Kidney capillary endothelial cell (primary cell): Measurements from ENCODE around the gene MEGF6.

Experiments used
- DNase-seq: peaks from one replicate; pipeline ENCODE4 v3.0.0-alpha.2; 2018; ENCODE audit warnings: low spot score

Gene MEGF6

DNA sequence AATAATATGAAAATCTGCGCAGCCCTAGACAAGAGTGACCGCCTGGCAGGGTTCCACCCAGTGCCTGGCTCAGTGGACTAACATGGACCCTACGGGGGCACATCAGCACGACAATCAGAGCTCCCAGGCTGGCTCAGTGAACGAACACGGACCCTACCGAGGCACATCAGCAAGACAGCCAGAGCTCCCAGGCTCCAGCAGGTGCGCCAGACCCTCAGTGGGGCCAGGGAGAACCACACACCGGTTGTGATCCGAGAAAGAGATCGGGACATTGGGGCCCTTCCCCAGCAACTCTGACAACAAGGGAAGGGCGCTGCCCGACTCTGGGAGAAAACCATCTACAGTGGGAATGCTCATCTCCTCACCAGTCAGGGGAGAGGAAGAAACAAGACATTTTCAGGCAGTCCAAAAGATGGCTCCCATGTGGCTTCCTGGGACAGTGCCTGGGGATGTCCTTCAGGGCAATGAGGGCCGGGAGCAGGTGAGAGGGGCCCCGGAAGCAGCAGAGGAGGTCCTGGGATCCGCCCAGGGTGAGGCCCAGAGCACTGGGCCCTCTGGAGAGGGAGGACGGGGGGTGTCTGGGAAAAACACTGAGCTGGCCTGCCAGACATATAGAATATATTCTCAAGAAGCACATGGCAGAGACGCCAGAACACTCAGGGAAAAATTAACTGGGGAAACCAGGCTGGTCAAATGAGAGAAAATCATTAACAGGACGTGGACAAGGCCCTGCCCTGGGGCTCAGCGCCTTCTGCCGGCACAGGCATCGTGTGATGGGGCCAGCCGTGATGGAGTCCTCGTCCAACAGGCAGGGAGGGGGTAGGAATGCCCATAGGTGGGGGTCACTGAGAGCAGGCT lies 152.0 kb downstream of the MEGF6 start:
- no peak for DNase-seq

DNA sequence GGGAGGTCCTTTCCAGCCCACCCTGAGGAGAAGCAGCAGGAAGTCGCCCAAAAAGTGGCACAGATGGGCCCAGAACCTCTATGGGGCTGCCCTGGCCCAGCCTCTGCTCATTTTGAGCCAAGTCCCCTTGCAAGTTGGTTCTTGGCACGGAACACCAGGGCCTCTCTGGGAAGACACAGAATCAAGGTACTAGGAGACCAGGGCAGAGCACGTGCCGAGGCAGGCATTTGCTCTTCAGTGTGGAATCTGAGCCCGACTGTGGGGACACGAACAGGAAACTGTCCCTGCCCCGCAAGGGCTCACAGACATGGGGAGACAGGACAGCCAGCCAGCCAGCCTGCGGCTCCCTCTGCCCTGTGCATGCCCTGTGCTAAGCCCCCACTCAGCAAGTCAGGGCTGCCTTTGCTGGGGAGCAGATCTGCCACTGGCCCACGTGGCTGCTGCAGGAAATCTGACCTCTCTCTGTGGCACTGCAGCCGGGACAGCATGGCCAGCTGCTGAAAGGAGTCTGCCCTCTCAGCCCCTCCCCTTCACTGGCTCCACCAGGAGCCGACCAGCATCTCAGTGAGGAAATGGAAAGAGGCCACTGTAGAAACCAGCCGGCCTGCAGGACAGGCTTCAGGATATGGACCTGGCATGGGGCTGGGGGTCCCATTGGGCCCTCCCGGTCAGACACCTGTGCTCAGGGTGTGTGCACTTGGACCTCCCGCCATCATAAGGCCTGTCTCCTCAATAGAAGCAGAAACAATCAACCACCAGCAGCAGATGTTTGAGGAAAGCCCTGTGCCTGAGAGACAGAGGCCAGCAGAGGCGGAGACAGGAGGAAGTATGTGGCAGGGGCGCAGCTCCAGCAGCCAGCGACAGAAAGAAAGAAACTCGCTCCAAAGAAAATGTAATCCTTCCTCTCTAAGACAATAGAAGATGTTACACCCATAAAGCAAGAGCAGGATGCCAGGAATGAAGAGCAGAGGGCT lies 153.1 kb downstream of the MEGF6 start:
- DNase-seq, result no peak

GRCh38 chr1:3456964-3457909 lies 154.1 kb downstream of the MEGF6 start:
- no peak for DNase-seq

- no peak for DNase-seq
Measured at GRCh38 chr1:3456449-3456963, 154.8 kb downstream of the MEGF6 start.

DNA sequence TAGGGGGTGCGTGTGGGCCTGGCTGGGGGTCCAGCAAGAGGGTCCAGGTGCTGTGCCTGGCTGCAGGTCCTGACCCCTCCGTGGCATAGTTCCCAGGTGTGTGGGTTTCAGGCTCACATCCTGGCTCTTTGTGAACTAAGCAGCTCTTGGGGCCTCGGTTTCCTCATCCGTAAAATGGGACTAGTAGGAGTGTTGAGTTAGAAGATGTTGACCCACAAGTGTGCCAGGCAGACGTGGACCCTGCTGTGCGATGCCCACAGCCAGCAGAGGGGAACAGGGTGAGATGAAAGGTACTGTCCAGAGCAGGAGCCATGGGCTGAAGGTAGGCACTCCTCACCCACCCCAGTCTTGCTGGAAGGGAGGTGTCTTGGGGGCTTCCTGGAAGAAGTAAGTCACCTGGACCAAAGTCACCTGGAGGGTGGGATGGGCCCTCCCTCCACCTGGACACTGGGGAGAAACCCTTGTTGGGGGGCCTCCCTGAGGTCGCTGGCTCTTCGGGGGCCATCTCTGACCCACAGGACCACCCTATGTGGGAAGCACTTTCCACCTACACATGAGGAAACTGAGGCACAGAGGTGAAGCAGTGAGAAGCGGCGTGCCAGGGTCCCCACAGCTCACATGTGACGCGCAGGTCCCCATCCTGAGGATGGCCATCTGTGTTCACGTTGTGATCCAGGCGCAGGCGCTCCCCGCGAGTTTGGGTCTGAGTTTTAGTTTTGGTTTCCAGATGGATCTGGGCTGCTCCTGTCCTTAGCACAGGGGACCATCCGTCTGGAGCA lies 155.4 kb downstream of the MEGF6 start:
- DNase-seq, result no peak

DNA sequence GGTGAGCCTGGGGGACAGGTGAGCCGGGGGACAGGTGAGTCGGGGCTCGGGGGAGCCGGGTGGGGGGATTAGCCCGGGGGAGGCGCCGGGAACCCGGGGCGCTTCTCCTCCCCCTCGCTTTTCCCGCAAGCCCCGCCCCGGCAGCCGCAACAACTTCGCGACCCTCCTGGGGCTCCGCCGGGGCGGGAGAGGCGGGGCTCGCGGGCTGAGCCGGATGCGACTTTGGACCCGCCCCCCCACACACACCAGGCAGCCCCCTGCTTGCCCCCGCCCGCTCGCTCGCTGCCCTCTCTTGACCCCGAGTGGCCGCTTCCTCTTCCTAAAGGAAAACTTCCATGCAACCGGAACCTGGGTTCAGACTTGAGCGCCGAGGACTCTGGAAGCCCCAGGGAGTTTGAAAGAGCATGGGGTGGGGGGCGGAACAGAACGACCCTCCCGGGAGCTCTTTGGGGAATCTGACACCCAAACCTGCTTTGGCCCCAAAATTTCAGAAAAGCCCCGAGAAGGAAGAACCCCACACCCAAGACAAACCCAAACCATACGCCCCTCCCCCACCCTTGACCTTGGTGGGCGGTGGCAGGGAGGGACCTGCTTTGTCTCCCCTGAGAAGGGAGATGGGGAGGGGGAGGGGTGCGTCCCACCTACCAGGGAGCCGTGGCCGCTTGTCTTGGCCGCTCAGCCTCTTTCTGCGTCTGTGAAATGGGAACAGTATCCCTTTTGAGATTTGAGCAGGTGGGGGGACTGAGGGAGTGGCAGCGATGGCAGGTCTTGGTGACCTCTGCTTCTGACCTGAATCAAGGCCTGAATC lies 156.3 kb downstream of the MEGF6 start:
- DNase-seq, result no peak

- DNase-seq, result peak; percentile 33
Measured at GRCh38 chr1:3453891-3454810, 157.2 kb downstream of the MEGF6 start, which contains the start of gene ARHGEF16. TSS of gene ARHGEF16 (plus strand) at chr1:3454665. CDS start at chr1:3463085, 8,420 bp downstream.

- DNase-seq, result peak; percentile 67
Measured at GRCh38 chr1:3453203-3453761, 158.0 kb downstream of the MEGF6 start.

DNA sequence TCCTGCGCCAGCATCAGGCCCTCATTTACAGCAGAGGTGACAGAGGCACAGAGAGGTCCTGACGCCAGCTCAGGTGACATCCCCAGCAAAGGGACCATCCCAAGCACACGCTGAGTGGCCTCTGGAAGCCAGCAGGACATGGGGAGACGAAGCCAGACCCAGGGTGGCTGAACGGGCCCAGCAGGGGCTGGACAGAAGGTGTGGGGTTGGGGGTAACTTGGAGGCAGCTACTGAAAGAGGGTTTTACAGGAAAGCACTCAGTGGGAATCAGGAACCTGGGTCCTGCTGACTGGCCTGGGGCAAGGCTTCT lies 158.5 kb downstream of the MEGF6 start:
- no peak for DNase-seq

DNA sequence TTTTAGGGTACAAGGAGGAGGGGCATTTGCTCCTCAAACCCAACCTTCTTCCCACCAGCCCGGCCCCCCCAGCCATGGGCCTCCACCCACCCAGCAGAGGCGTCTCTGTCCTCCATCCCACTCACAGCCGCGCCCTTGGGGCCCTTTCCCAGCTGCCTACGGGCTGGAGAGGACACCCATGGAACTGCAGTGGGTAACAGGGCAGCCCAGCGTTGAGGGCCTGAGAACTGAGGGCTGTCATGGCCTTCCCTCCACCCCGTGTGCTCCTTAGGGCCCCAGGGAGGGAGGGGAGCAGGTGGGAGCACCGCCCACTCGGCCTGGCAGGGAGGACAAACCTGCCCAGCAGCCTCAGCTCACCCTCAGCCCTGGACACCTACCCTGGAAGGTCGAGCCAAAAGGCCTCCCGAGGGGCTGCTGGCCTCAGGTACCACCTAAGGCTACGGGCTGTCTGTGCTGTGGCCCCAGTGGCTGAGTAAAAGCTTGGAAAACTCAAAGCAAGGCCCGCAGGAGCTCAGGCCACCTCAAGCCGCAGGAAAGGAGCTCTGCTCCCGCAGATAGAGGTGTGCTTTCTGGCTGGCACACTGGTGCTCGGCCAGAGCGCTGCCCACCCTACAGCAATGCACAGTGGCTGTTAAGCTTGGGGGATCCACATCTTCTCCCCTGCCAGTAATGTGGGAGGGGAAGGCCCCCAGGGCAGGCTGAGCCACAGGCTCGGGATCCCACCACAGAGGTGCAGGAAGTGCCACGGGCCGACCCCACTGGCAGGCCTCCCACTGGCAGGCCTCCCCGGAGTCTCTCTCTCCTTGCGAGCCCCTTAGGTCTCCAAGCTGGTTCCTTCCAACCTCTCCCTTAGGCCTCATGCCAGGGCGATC lies 159.1 kb downstream of the MEGF6 start:
- no peak for DNase-seq

DNA sequence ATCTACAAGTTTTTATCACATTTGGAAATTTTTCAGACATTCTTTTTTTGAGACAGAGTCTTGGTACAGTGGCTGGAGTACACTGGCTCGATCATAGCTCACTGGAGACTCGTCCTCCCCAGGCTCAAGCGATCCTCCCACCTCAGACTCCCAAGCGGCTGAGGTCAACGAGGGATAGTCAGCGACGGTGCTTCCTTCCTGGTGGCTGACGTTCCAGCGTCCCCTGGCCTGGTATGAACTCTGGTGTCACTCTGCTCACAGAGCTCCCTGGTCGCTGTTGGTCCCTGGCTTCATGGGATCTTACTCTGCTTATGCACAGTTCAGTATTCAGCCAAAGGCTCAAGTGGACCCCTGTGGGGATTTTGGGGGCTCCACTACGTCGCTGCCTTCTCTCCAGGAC lies 160.3 kb downstream of the MEGF6 start:
- DNase-seq, result no peak

DNA sequence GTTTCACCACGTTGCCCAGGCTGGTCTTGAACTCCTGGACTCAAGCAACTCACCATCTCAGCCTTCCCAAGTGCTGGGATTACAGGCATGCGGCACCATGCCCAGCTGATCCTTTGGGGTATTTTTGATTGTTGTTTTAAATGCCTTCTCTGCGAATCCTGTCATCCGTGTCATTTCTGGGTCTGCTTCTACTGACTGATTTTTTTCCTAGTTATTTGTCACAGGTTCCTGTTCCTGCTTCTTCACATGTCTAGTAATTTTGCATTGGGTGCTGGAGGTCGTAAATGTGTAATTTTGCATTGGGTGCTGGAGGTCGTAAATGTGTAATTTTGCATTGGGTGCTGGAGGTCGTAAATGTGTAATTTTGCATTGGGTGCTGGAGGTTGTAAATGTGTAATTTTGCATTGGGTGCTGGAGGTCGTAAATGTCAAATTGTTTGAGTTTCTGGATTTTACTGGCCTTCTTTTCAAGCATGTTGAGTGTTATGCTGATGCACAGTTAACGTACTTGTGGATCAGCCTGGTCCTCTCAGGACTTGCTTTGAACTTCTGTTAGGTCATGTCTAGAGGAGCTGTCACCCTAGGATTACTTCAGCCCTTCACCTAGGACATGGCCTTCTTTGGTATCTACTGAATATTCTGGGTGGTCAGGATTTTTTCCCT lies 161.0 kb downstream of the MEGF6 start:
- DNase-seq, result no peak

DNA sequence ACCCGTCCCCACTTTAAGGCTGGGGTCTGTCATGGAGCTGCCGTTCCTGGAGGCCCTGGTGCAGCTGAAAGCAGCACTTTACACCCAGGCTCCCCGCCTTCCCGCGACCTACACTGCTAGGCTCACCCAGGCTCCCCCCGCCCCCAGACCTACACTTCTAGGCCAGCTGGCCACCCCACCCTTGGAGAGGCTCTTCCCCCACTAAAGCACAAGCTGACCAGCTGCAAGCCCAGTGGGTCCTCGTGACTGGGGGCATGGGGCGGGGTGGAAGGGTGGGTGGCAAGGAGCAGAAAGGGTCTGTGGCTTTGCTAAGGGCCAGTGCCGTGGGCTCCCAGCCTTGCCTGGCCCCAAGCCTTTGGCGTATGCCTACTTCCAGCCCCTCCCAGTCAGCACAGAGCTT lies 166.6 kb downstream of the MEGF6 start:
- no peak for DNase-seq

GRCh38 chr1:3444298-3444697 lies 167.0 kb downstream of the MEGF6 start:
- no peak for DNase-seq

DNA sequence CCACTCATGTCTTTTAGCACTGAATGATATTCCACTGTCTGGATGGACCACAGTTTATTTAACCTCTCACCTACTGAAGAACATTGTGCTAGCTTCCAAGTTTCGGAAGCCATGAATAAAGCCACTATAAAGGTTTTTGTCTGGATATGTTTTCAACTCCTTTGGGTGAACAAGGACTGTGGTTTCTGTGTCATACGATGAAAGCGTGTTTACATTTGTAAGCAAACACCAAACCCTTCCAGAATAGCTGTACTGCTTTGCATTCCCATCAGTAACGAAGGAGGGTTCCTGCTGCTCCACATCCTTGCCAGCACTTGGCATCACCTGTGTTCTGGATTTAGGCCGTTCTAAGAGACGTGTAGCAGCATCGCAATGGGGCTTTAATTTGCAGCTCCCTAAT lies 167.5 kb downstream of the MEGF6 start:
- no peak for DNase-seq

GRCh38 chr1:3442901-3443300 lies 168.4 kb downstream of the MEGF6 start:
- DNase-seq, result no peak

GRCh38 chr1:3442331-3442730 lies 169.0 kb downstream of the MEGF6 start:
- DNase-seq, result no peak
